H1 (cell line): ENCODE measurements around the gene ACLY. TPM values are rescaled to one million over a fixed set of nuclear protein-coding genes. Genes with fewer than 3 reads are reported as not detected.
A peak's percentile ranks its signal among the peaks of the same experiment; 100 is the strongest.

Source experiments
- CTCF ChIA-PET: fragments of 300-600 bp; sonication (Branson Sonifier 250); formaldehyde crosslinking; loops from one replicate; lab custom pipeline; 2021; ENCODE audit not compliant: partially characterized antibody; lab: Charles Lee
- POLR2A ChIA-PET: fragments of 300-600 bp; sonication (Branson Sonifier 250); formaldehyde crosslinking; loops from one replicate; lab custom pipeline; 2021; ENCODE audit warnings: inconsistent platforms; ENCODE audit not compliant: partially characterized antibody; lab: Charles Lee
- DNase-seq, 2 experiments: peaks; one replicate each; pipeline versions ENCODE4 v3.0.0 to v3.0.0-alpha.2; 2010 to 2022; ENCODE audit warnings: low spot score in 2 of 2, low read depth in 1 of 2, mixed read lengths in 1 of 2
- FAIRE-seq: peaks from 2 replicates; lab custom pipeline; 2011; peaks lifted over from hg19 to GRCh38; lab: Jason Lieb, UNC
- H2AFZ ChIP-seq: 2 replicates; pipeline ENCODE4 v1.8.1; 2012; ENCODE audit warnings: low read length, inconsistent platforms
- H2AK5ac ChIP-seq: 2 replicates; pipeline ENCODE4 v1.6.1; 2013; ENCODE audit warnings: low read depth, low read length
- H2BK120ac ChIP-seq: replicated peaks from 2 replicates; pipeline ENCODE3; 2013; ENCODE audit warnings: low read depth, low read length, inconsistent platforms
- H2BK12ac ChIP-seq: 2 replicates; pipeline ENCODE4 v1.6.1; 2013; ENCODE audit warnings: low read depth, low read length
- H2BK15ac ChIP-seq: 2 replicates; pipeline ENCODE4 v1.6.1; 2013; ENCODE audit warnings: low read length
- H2BK20ac ChIP-seq: 2 replicates; pipeline ENCODE4 v1.6.1; 2013; ENCODE audit warnings: low read length
- H2BK5ac ChIP-seq: 2 replicates; pipeline ENCODE4 v1.6.1; 2013; ENCODE audit warnings: low read depth, low read length
- H3K14ac ChIP-seq: 2 replicates; pipeline ENCODE4 v1.6.1; 2013; ENCODE audit warnings: inconsistent platforms; ENCODE audit not compliant: insufficient read length
- H3K18ac ChIP-seq: 2 replicates; pipeline ENCODE4 v1.6.1; 2013; ENCODE audit warnings: low read length; ENCODE audit errors: extremely low read depth
- H3K23ac ChIP-seq: 2 replicates; pipeline ENCODE4 v1.6.1; 2013; ENCODE audit warnings: inconsistent platforms; ENCODE audit not compliant: insufficient read length
- H3K23me2 ChIP-seq: 2 replicates; pipeline ENCODE4 v1.6.1; 2013; ENCODE audit warnings: low read depth, low read length
- H3K27ac ChIP-seq: 2 replicates; pipeline ENCODE4 v1.6.1; 2011; ENCODE audit warnings: low read depth, low read length, inconsistent platforms
- H3K27me3 ChIP-seq, 4 experiments: replicated peaks in 1 of 4; 1 replicate in 1 of 4; 2 replicates in 3 of 4; pipeline versions ENCODE4 v1.6.1 to v1.8.1; 2011 to 2013; ENCODE audit warnings: low read length in 3 of 4, mild to moderate bottlenecking in 3 of 4, inconsistent platforms in 2 of 4, mixed read lengths in 2 of 4, moderate library complexity in 1 of 4; ENCODE audit not compliant: control insufficient read depth in 3 of 4, insufficient read depth in 3 of 4; ENCODE audit errors: extremely low read depth in 1 of 4
- H3K36me3 ChIP-seq, 4 experiments: 2 replicates each; pipeline versions ENCODE4 v1.6.1 to v1.8.1; 2011 to 2013; ENCODE audit warnings: mild to moderate bottlenecking in 4 of 4, low read length in 3 of 4, moderate library complexity in 2 of 4, control low read depth in 1 of 4, inconsistent platforms in 1 of 4; ENCODE audit not compliant: insufficient read depth in 4 of 4, control insufficient read depth in 2 of 4
- H3K4ac ChIP-seq: replicated peaks from 2 replicates; pipeline ENCODE3; 2013; ENCODE audit warnings: low read length, low read depth, mixed read lengths, inconsistent platforms; ENCODE audit not compliant: insufficient read length
- H3K4me1 ChIP-seq, 4 experiments: replicated peaks in 1 of 4; 1 replicate in 1 of 4; 2 replicates in 3 of 4; pipeline versions ENCODE4 v1.6.1 to v1.8.1; 2011 to 2013; ENCODE audit warnings: low read length in 3 of 4, inconsistent platforms in 2 of 4, mixed read lengths in 1 of 4; ENCODE audit not compliant: insufficient read depth in 4 of 4, control insufficient read depth in 3 of 4
- H3K4me2 ChIP-seq, 2 experiments: 2 replicates each; pipeline versions ENCODE4 v1.6.1 to v1.8.1; 2011 to 2013; ENCODE audit warnings: low read depth in 2 of 2, low read length in 2 of 2, control low read depth in 1 of 2, inconsistent platforms in 1 of 2, mild to moderate bottlenecking in 1 of 2; ENCODE audit not compliant: insufficient read depth in 1 of 2
- H3K4me3 ChIP-seq, 4 experiments: fragments of 200-600, 300-600 bp in 1 of 4; sonication (generic), shearing (Covaris generic), sonication (Bioruptor Twin) in 1 of 4; 2 replicates each; pipeline versions ENCODE4 v1.5.1 to v1.8.1; 2011 to 2016; ENCODE audit warnings: low read length in 4 of 4, low read depth in 3 of 4, control low read depth in 2 of 4, inconsistent platforms in 2 of 4, mild to moderate bottlenecking in 2 of 4, mixed read lengths in 1 of 4, moderate library complexity in 1 of 4; ENCODE audit not compliant: insufficient read depth in 2 of 4; ENCODE audit errors: extremely low read depth in 1 of 4
- H3K56ac ChIP-seq: replicated peaks from 2 replicates; pipeline ENCODE3; 2013; ENCODE audit warnings: low read depth, mild to moderate bottlenecking, mixed read lengths, low read length, inconsistent platforms; ENCODE audit not compliant: insufficient read length
- H3K79me1 ChIP-seq: 2 replicates; pipeline ENCODE4 v1.6.1; 2013; ENCODE audit warnings: low read depth, low read length, control low read depth
- H3K79me2 ChIP-seq, 2 experiments: 2 replicates each; pipeline versions ENCODE4 v1.6.1 to v1.8.1; 2012 to 2013; ENCODE audit warnings: low read length in 2 of 2, mild to moderate bottlenecking in 2 of 2, inconsistent platforms in 1 of 2; ENCODE audit not compliant: insufficient read depth in 2 of 2, control insufficient read depth in 1 of 2
- H3K9ac ChIP-seq, 4 experiments: replicated peaks in 1 of 4; 1 replicate in 1 of 4; 2 replicates in 3 of 4; pipeline versions ENCODE4 v1.6.1 to v1.8.1; 2011 to 2013; ENCODE audit warnings: low read depth in 3 of 4, low read length in 3 of 4, control low read depth in 2 of 4, mild to moderate bottlenecking in 2 of 4, moderate library complexity in 2 of 4, inconsistent platforms in 1 of 4; ENCODE audit errors: extremely low read depth in 1 of 4
- H3K9me3 ChIP-seq, 2 experiments: 2 replicates each; pipeline versions ENCODE4 v1.6.1 to v1.8.1; 2012 to 2013; ENCODE audit warnings: mild to moderate bottlenecking in 2 of 2, moderate library complexity in 2 of 2, control low read depth in 1 of 2, inconsistent platforms in 1 of 2, low read depth in 1 of 2, low read length in 1 of 2, mixed read lengths in 1 of 2; ENCODE audit not compliant: insufficient read depth in 2 of 2
- H4K20me1 ChIP-seq, 2 experiments: replicated peaks in 1 of 2; 2 replicates each; pipeline versions ENCODE3 to v1.8.1; 2011 to 2013; ENCODE audit warnings: inconsistent platforms in 2 of 2, low read length in 2 of 2, mild to moderate bottlenecking in 1 of 2; ENCODE audit not compliant: insufficient read depth in 2 of 2, control insufficient read depth in 1 of 2
- H4K5ac ChIP-seq: 2 replicates; pipeline ENCODE4 v1.6.1; 2013; ENCODE audit warnings: low read length, low read depth, mixed read lengths, inconsistent platforms; ENCODE audit not compliant: insufficient read length
- H4K8ac ChIP-seq: 2 replicates; pipeline ENCODE4 v1.8.0; 2013; ENCODE audit warnings: mild to moderate bottlenecking, moderate library complexity, low read length, inconsistent platforms; ENCODE audit not compliant: insufficient read depth; ENCODE audit errors: extremely low read depth
- H4K91ac ChIP-seq: replicated peaks from 2 replicates; pipeline ENCODE3; 2013; ENCODE audit warnings: low read length, mixed read lengths, inconsistent platforms; ENCODE audit not compliant: insufficient read length
- CTCF ChIP-seq, 3 experiments: IDR thresholded peaks; 1 replicate in 2 of 3; 2 replicates in 1 of 3; pipeline versions ENCODE4 v1.5.1 to v1.6.1; 2011; ENCODE audit warnings: low read length in 3 of 3, mild to moderate bottlenecking in 3 of 3, inconsistent platforms in 2 of 3, low read depth in 1 of 3, moderate library complexity in 1 of 3; ENCODE audit not compliant: insufficient read depth in 1 of 3; ENCODE audit errors: control extremely low read depth in 1 of 3
- KDM1A ChIP-seq: fragments of 200-600, 300-600 bp; sonication (generic); IDR thresholded peaks from 2 replicates; pipeline ENCODE4 v1.7.1; 2016; ENCODE audit warnings: mild to moderate bottlenecking, low read length, borderline replicate concordance
- RAD21 ChIP-seq, 2 experiments: IDR thresholded peaks in 1 of 2; conservative IDR thresholded peaks in 1 of 2; 2 replicates each; pipeline ENCODE4 v1.6.1; 2011; ENCODE audit warnings: low read depth in 2 of 2, low read length in 2 of 2, improper control_type of control experiment in 1 of 2, inconsistent platforms in 1 of 2, mild to moderate bottlenecking in 1 of 2, moderate library complexity in 1 of 2
- WGBS, 2 experiments: shearing (Covaris generic) in 1 of 2; methylation state at CpG; one replicate each; pipeline versions ENCODE4 v1.1.6 to v1.1.7; 2013 to 2015; ENCODE audit warnings: low lambda C conversion rate in 2 of 2, mixed read lengths in 2 of 2, inconsistent platforms in 1 of 2, low coverage in 1 of 2, missing lambda C conversion rate in 1 of 2; ENCODE audit not compliant: insufficient replicate concordance in 2 of 2, insufficient coverage in 1 of 2, insufficient read length in 1 of 2; ENCODE audit errors: extremely low coverage in 1 of 2, missing lambda C conversion rate in 1 of 2; 5-methylcytosine and 5-hydroxymethylcytosine counted together
- polyA plus RNA-seq, 7 experiments: library from polyadenylated mRNA; depleted of rRNA in 3 of 7; stranded (reverse) in 5 of 7; unstranded in 2 of 7; fragments of >200 nt in 5 of 7; fragments of 200-250 nt in 2 of 7; gene quantifications; 1 replicate in 5 of 7; 2 replicates in 1 of 7; 4 replicates in 1 of 7; pipeline versions ENCODE4 v1.2.1 to v1.2.3, GENCODE V29; 2011 to 2013; ENCODE audit warnings: missing spikeins in 2 of 7, mixed read lengths in 2 of 7
- total RNA-seq: library from RNA; stranded (reverse); fragmentation: NEBNext Ultra II Directional; extraction: Animal tissue kit (Norgen Biotek cat#: 25700); gene quantifications from 2 replicates; pipeline ENCODE4 v1.2.1, GENCODE V29; 2021

ACLY gene
- total and polyA plus RNA-seq, 2 of the 8 experiments (the other 6 are each of a cell fraction or from before 2014, with no cell fraction given), result 167 to 393 TPM

GRCh38 chr17:41885733-41886132 lies 33.0 kb downstream of the ACLY start:
- H3K4me3 ChIP-seq, result no peak overlapping the region
- no peak overlapping the region for H3K27ac ChIP-seq
- TF ChIP-seq KDM1A (no peak), CTCF (IDR thresholded peaks at IDR 0.05; ENCODE audit: control extremely low read depth in 1 of 3, insufficient read depth in 1 of 3, low read depth in 1 of 3, low read length in 3 of 3) (peak; percentile 22 to 38 (median 29); a peak in 3 of 4 replicates), RAD21 (IDR thresholded peaks at IDR 0.05 in 1 of 2, conservative IDR thresholded peaks at IDR 0.05 in 1 of 2; ENCODE audit: low read depth in 2 of 2, low read length in 2 of 2) (peak; percentile 45 to 64)
- no peak overlapping the region for H2BK15ac ChIP-seq
- peaks cover 0 to 6% of the 10 kb centered on the region in 2 experiments; a peak in 1 of 4 replicates for H3K79me2 ChIP-seq
- no peak overlapping the region for H3K18ac ChIP-seq
- DNase-seq (no peak), FAIRE-seq (no peak)
- H3K9me3 ChIP-seq, result no peaks in the 10 kb centered on the region
- no peak overlapping the region for H3K9ac ChIP-seq
- H2AK5ac ChIP-seq, result no peak overlapping the region
- H3K4ac ChIP-seq, result no peak overlapping the region
- H3K79me1 ChIP-seq, result no peaks in the 10 kb centered on the region; the same call in 1 of the 2 replicates
- H4K5ac ChIP-seq, result no peak overlapping the region
- no peak overlapping the region for H3K4me2 ChIP-seq
- H2BK20ac ChIP-seq, result no peak overlapping the region
- H3K56ac ChIP-seq, result no peak overlapping the region
- no peak overlapping the region for H3K23ac ChIP-seq
- H3K23me2 ChIP-seq, result peaks cover 2% of the 10 kb centered on the region; the same call in 1 of the 2 replicates
- H3K36me3 ChIP-seq, result peaks cover 60 to 94% (median 79%) of the 10 kb centered on the region in 4 experiments
- H2BK5ac ChIP-seq, result no peak overlapping the region
- ChIA-PET POLR2A (interaction anchor here (1.8 to 2.3 kb wide), 2 partner anchors 9 to 12 kb away, joined by 5 to 7 read pairs; no protein-coding TSS in a partner anchor), CTCF (interaction anchor here (1.0 to 2.5 kb wide), 8 partner anchors 10 to 148 kb away, joined by 3 to 12 read pairs (median 3); partner anchors contain the start of genes FKBP10 and JUP)
- H2AFZ ChIP-seq, result no peak overlapping the region
- H4K8ac ChIP-seq, result no peak overlapping the region; the same call in 1 of the 2 replicates
- no peaks in the 10 kb centered on the region; a peak in 1 of 7 replicates for H3K4me1 ChIP-seq
- H3K27me3 ChIP-seq, result no peaks in the 10 kb centered on the region
- H2BK120ac ChIP-seq, result no peak overlapping the region
- H4K91ac ChIP-seq, result no peak overlapping the region
- H2BK12ac ChIP-seq, result no peak overlapping the region
- peaks cover 1 to 13% of the 10 kb centered on the region in 2 experiments for H4K20me1 ChIP-seq
- no peak overlapping the region for H3K14ac ChIP-seq
- WGBS, 2 experiments, result 85% methylated on average over 6 of the region's 6 CpGs; no CpG with 5 or more reads in 1 of the 2 experiments
